ENCODE measurements around the gene STAU1.
"Not testable (repeated sequence)": the region's sequence is repeated elsewhere in the genome, so short reads cannot be mapped to it uniquely, and the experiment has no call there.

Gene STAU1

DNA sequence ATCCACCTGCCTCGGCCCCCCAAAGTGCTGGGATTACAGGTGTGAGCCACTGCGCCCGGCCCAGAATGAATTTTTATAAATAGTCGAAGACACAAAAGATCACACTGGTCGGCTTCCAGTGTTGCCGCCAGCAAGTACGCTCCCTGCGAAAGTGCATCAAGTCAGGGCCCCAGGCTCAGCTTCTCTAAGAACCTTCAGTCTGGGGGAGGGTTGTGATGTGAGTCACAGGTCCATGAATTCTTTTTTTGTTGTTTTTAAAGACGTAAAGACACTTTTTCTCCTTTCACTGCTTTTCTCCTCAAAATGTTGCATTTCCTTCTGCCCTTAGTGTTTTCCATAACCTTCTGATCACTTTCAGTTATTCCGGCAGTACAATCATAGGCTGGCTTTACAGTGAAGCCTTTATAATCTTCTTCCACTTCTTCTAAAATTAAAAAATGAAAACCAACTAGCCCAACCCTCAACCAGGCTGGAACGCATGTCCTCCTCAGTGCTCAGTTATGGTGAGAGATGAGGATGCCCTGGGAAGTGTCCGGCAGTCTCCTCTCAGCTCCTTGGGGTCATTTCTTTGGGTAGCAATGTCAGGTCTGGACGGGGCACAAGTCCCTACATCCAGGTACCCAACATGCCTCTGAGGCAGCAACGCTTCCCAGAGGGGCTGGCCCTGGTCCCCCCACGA lies 75.4 kb downstream of the STAU1 start:
- DNase-seq = no peak

DNA sequence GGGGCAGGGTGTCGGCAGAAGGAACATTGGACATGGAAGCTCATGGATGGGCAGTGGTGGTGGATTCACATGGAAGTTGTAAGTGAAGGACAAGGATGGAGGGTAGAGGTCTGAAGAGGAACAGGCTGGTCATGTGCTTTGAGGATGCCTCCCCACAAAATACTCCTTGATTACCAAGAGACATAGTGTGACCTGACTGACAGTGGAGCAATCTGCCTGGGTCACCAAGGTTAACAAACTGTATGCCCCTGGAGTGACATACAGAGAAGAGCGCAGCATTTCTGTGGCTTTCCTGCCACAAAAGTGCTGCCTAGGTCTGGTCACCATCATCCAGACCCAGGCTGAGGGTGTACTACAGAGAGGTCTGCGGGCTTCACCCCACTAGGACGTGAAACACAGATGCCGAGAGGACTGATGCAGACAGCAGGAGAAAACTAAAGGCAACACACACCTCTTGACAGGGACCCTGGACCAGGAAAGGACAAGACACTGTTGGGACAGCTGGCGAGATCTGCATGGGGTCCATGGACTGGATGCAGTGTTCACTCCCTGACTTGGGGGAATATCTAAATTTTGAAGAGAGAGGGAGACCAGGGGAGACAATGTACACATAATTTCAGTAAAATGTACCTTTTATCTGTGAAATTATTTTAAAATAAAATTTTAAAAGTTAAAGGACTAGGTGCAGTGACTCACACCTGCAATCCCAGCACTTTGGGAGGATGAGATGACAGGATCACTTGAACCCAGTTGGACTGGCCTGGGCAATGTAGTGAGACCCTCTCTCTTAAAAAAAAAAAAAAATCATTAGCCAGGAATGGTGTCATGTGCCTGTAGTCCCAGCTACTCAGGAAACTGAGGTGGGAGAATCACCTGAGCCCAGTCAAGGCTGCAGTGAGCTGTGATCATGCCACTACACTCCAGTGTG lies 77.1 kb downstream of the STAU1 start:
- no peak for DNase-seq

DNA sequence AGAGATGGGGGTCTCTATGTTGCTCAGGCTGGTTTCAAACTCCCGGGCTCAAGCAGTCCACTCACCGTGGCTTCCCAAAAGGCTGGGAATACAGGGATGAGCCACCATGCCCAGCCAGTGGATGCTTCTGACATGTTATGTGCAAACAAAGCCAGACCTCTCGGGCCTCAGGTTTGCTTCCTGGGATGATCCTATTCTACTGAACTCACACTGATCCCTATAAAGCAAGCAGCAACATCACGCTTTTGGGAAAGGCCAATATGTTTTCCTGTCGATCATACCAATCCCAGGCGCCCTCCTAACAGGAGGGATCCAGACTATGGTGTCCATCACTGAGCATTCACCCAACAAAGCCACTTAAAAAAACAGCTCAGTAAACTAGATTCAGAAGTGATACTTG lies 81.8 kb downstream of the STAU1 start:
- no peak for DNase-seq

DNA sequence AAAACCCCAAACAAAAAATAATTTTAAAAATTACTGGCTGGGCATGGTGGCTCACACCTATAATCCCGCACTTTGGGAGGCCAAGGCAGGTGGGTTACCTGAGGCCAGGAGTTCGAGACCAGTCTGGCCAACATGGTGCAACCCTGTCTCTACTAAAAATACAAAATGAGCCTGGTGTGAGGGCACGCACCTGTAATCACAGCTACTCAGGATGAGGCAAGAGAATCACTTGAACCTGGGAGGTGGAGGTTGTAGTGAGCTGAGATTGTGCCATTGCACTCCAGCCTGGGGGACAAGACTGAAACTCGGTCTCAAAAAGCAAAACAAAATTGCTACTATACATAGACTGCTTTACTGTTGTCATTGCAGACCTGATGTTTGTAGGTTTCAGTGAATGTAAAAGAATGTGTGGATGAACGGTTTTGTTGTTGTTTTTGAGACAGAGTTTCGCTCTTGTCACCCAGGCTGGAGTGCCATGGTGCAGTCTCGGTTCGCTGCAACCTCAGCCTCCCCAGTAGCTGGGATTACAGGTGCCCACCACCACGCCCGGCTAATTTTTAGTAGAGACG lies 83.1 kb downstream of the STAU1 start:
- not testable (repeated sequence) for DNase-seq

DNA sequence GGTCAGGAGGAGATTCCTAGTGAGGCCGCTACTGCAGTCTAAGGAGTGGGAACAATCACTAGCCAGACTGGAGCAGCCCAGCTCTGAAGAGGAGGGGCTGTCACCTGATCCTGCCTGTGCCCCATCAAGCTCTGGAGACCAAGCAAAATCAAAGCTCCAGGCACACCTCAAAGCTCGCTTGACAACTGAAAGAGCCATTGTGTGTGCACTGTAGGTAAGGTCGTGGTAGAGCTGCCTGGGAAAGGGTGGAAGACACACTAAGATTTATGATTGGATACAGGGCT lies 83.8 kb downstream of the STAU1 start:
- no peak for DNase-seq

DNA sequence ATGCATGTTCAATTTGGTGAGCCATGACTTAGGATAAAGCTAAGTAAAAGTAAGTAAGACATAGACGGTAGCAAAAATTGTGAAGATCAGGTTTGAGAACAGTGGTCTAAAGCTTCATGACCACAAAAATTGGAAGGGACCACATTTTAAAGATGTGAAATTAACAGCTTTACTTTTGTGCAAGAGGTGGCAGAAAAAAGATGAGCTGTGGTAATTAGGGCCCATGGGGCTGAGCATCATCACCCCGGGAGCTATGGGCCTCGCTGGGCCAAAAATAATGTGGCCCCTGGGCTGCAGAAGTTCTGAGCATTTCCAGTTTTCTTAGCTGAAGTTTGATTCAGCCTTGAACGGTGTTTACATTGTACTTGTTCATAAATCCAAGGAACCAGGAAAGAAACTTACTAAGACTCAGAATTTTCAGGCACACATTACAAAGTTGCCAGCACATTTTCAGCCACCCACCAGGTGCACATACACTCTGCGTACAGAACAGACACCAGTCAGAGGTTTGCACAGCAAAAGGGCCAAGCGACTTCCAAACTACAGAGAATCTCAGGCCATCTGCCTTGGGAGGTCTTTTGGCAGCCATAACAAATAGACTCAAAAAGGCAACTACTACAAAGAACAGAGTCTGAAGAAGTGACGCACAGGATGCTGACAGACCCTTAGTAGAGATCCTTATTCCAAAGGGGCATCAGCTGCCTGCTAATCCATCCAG lies 84.3 kb downstream of the STAU1 start:
- no peak for DNase-seq

DNA sequence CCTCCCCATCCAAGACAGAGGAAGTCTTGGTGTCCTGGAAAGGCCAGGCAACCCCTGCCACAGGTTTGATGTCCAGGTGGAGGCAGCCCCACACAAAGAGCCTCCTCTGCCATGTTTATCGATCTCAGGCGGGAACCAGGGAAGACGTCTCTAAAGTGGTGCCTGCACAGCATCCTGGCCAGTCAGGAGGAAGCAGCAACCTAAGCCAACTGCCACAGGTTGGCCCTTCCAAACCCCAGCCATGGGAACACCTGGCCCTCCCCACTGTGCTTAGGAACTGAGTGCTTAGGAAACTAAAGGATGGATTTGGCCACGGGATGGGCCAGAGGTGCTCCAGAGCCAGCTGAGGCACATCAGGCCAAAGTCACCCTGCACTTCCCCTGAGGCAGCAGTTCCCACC lies 85.1 kb downstream of the STAU1 start:
- no peak for DNase-seq

DNA sequence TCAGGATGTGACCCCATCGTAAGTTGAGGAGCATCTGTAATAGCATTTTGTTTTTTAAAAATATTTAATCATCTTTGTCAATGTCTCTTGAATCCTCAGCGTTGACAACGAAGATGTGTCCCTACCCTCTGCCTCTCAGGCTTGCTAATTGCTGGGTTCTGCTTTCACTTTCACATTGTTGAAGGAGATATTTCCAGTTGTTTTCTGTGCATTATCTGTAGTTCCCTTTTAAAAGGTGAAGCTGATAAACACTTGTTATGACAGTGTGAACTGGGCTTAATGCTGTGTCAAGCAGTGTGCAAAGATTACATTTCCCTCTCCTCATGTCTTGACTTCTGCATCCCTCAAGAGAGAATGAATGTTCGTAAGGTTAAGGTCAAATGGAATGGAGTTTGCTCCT lies 87.2 kb downstream of the STAU1 start:
- DNase-seq = peak; percentile 8

DNA sequence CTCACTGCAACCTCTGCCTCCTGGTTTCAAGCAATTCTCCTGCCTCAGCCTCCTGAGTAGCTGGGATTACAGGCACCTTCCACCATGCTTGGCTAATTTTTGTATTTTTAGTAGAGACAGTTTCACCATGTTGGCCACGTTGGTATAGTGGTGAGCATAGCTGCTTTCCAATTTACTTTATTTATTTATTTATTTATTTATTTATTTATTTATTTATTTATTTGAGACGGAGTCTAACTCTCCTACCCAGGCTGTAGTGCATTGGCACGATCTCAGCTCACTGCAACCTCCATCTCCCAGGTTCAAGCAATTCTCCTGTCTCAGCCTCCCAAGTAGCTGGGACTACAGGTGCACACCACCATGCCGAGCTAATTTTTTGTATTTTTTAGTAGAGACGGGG lies 87.8 kb downstream of the STAU1 start:
- DNase-seq = not testable (repeated sequence)

DNA sequence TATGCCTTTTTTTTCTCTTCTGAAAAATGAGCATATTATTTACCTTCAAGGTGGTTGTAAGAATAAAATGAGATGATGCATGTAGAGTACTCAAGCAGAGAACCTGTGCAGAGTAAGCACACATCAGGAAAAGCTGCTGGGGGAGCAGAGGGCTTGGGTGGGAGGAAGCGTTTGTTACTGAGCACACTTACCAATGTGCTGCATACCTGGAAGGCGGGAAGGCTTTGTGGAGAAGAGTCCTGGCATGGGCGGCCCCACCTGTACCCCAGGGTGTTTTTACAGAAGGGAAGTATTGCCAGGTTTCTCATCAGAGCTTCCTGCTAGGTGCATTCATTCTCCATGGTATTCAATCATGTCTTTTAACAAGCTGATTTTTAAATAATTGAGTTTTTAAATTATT lies 89.1 kb downstream of the STAU1 start:
- DNase-seq = no peak

DNA sequence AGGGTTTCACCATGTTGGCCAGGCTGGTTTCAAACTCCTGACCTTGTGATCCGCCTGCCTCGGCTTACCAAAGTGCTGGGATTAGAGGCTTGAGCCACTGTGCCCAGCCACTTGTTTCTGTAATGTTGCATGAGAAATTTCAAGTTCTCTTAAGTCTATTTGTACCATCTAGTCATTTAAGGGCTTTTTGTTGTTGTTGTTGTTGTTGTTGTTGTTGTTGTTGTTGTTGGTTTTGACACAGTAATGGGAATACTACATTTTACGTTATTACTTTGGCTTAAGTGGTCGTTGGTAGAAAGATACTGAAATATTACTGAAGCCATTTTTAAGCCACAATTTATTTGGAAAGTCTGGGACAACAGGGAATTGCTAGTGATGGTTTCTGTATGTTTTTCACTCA lies 90.0 kb downstream of the STAU1 start:
- no peak for DNase-seq

DNA sequence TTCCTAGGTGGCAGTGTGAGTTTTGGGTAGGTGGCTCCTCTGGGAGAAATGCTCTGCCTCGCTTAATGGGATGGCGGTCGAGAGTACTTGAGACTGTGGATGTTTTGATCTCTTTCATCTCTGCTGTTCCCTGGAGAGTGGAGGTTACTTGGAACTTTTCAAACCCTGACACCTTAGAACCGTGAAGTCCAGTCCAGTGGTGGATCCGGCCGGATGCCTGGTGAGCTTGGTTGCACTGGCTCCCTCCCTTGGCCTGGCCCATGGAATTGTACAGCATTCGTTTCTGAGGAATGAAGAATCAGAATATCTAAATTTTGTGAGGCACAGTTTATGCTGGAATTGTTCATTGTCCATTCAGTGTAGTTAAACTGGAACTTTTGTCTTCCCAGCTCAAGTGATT lies 91.0 kb downstream of the STAU1 start:
- no peak for DNase-seq

DNA sequence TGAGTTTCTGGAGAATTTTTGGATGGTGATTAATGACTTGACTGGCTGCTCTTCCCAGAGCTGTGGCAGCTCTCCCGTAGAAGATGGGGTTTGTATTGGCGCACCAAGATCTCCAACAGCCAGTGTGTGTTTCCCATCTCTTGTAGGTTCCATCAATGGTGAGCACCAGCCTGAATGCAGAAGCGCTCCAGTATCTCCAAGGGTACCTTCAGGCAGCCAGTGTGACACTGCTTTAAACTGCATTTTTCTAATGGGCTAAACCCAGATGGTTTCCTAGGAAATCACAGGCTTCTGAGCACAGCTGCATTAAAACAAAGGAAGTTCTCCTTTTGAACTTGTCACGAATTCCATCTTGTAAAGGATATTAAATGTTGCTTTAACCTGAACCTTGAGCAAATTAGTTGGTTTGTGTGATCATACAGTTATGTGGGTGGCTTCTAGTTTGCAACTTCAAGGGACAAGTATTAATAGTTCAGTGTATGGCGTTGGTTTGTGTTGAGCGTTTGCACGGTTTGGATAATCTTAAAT lies 91.9 kb downstream of the STAU1 start:
- no peak for DNase-seq

DNA sequence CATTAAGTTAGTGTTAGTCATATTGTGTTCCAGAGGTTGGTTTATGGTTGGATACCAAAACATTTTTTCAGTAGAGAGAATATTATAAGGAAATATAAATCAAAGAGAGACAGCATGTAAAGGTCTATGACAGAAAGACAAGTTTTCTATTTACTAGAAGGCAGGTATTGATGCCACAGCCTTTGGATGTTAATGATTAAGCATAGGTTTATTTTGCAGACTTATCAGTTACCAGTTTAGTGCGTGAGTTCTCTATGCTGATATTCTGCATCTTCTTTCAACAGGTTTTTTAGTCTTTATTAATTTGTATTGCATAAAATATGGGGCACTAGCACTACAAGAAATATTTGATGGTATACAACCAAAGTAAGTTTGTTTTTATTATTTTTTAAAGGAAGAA lies 96.4 kb downstream of the STAU1 start:
- DNase-seq = no peak

DNA sequence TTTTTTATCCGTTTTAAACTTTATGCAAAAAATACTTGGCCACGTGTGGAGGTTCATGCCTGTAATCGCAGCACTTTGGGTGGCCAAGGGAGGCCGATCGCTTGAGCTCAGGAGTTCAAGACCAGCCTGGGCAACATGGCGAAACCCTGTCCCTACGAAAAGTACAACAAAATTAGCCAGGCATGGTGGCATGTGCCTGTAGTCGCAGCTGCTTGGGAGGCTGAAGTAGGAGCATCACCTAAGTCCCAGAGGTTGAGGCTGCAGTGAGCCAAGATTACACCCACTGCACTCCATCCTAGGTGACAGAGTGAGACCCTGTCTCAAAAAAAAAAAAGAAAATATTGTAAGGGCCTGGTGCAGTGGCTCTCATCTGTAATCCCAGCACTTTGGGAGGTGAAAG lies 97.0 kb downstream of the STAU1 start:
- no peak for DNase-seq

DNA sequence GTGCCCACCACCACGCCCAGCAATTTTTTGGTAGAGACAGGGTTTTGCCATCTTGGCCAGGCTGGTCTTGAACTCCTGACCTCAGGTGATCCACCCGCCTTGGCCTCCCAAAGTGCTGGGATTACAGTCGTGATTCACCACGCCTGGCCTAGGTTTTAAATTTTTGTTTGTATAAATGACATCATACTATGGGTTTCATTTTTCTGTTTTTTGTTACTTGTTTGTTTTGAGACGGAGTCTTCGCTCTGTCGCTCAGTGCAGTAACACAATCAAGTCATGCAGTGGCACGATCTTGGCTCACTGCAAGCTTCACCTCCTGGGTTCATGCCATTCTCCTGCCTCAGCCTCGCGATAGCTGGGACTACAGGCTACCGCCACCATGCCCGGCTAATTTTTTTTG lies 105.8 kb downstream of the STAU1 start:
- DNase-seq = not testable (repeated sequence)

DNA sequence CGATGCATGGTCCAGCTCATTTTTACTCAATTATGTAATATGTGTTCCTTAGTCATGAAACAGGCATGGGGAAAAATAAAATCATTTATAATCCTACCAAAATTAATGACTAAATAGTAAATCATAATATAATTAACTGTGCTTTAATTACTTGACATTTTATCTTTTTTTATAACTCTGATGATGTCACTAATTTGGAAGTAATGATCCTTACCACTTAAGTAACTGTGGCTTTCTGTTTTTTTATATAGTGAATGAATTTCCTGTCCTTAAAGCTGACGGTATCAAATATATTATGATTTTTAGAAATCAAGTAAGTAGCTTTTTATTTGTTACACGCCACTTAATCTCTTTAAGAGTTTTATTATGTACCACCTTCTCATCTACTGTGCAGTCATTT lies 109.8 kb downstream of the STAU1 start:
- DNase-seq = no peak

DNA sequence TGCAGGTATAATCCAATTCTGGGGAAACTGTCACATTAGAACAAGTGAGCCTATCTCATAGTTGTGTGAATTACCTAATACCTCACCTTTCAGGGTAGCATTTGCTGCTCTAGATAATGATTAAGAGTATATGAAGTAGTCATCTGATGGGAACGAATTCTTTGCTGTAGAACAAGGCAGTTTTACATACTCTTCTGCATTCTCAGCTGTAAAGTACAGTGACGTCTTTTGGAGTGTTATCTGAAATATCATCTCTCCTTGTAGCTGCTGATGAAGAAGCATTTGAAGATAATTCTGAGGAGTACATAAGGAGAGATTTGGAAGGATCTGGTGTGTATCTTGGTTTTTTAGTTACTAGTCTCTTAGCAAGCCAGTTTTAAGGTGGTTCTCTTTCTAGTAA lies 113.6 kb downstream of the STAU1 start:
- no peak for DNase-seq
